NCI-H1417 (cell line): ENCODE data around the gene ACOT4.
"Not testable (repeated sequence)": the region's sequence is repeated elsewhere in the genome, so short reads cannot be mapped to it uniquely, and the experiment has no call there.

ENCODE experiments used
- DNase-seq, 3 experiments: peaks; one replicate each; lab custom pipeline; 2025; lab: John Stamatoyannopoulos, UW

The ACOT4 gene

DNA sequence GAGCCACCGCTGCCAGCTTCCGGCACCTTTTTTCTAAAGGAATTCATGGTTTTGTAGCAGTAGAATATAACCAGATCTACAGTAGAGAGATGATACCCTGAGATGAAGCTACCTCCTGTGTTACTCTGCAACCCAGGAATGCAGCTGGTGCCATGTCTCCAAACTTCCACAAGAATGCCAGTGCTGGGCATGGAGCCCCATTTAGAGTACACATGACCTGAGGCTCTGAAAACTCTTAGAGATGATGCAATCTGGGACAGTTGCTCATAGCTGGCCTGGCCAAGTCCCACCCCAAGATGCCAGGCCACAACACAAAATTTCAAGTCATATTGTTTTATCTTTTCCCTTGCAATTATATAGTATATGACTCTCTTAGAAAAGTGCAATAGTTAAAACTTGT, 14.5 kb upstream of the ACOT4 start:
- DNase-seq = not testable (repeated sequence)

- not testable (repeated sequence) for DNase-seq
These were observed 9.3 kb upstream of the ACOT4 start for GRCh38 chr14:73582102-73582979.

DNA sequence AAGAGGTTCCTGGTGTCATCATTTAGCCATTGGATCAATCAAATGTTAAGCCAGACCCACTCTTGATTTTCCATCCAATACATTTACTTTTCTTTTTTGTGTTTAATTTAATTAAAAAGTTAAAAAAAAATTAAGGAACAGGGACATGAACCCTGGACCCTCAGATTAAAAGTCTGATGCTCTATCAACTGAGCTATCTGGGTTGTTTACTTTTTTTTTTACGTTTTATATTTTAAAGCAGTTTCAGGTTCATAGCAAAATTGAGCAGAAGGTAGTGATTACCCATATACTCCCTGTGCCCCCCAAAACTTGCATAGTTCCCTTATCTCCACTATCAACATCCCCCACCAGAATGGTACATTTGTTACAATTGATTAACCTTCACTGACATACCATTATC, 3.0 kb upstream of the ACOT4 start:
- DNase-seq = no peak

- no peak for DNase-seq
These were observed 2.6 kb upstream of the ACOT4 start for GRCh38 chr14:73589116-73589515.

DNA sequence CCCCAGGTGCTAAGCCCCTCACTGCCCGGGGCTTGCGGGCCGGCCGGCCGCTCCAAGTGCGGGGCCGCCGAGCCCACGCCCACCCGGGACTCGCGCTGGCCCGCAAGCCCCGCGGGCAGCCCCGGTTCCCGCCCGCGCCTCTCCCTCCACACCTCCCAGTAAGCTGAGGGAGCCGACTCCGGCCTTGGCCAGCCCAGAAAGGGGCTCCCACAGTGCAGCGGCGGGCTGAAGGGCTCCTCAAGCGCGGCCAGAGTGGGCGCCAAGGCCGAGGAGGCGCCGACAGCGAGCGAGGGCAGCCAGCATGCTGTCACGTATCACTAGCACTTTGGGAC, 1.0 kb upstream of the ACOT4 start:
- not testable (repeated sequence) for DNase-seq

DNA sequence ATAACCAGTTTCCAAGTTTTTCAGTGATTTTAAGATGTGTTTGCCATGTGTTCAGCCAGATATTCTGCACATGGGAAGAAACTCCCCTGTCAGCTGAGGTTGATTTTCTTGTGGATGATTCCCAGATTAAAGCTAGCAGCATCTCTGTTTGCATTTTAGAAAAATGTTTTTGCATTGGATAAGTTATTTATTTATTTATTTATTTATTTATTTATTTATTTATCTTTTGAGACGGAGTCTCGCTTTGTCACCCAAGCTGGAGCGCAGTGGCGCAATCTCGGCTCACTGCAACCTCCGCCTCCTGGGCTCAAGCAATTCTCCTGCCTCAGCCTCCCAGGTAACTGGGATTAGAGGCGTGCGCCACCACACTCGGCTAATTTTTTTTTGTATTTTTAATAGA, 2.8 kb downstream of the ACOT4 start:
- no peak for DNase-seq

DNA sequence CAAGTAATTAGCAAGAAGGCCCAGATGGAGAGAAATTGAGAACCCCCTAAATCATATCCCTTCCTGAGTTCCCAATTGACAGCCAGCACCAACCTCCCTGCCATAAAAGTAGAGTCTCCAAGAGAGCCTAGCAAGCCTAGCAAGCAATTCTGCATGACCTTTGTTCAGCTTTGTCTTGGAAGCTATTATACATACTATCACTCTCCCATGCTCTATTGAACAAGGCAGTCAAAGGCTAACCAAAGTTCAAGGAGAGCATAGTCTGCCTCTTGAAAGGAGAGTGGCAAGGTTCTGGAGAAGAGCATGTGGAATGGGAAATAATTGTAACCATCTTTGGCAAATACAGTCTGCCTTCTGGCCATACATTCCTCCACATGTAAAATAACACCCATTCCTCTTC, 7.8 kb downstream of the ACOT4 start:
- DNase-seq = no peak

DNA sequence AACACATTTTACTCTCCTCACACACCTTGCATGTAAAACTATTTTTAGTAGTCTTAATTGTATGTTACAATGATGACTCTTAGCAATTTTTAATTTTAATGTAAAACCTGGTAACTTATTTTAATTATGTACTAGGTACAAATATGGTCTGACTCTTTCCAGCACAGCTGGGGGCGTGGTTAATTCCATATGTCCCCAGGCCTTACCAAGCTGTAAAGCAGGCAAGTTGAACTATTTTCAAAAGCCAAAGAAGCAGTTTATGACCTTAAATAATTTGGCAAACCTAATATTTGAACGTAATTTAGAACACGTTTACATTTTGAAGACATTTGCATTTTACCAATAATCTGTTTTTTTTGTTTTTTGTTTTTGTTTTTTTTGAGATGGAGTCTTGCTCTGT, 11.3 kb downstream of the ACOT4 start:
- no peak for DNase-seq

- no peak for DNase-seq
These were observed 14.6 kb downstream of the ACOT4 start for GRCh38 chr14:73606271-73606670.

GRCh38 chr14:73607241-73607640, 15.6 kb downstream of the ACOT4 start:
- no peak for DNase-seq

- no peak for DNase-seq
These were observed 19.0 kb downstream of the ACOT4 start for GRCh38 chr14:73610687-73611086.

DNA sequence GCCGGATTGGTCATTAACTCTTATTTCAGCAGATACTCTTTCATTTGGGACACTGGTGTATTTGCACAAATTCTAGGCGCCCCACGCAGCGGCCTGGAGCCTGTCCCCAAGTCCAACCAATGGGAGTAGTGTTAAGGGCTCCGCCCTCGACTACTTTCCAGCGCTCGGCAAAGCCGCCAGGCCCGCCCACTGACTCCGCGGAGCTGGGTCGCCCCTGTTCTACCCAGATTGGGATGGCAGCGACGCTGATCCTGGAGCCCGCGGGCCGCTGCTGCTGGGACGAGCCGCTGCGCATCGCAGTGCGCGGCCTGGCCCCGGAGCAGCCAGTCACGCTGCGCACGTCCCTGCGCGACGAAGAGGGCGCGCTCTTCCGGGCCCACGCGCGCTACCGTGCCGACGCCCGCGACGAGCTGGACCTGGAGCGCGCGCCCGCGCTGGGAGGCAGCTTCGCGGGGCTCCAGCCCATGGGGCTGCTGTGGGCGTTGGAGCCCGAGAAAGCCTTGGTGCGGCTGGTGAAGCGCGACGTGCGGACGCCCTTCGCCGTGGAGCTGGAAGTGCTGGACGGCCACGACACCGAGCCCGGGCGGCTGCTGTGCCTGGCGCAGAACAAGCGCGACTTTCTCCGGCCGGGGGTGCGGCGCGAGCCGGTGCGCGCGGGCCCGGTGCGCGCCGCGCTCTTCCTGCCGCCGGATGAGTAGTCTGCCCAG, 20.8 kb downstream of the ACOT4 start, which contains the start of gene ACOT6:
ACOT6 (plus strand) TSS at position 179 of the 707 bp plus-strand sequence; CDS start at position 234, 55 bp downstream.
- peak in 2 of 3 experiments; percentile 73 to 81 for DNase-seq

DNA sequence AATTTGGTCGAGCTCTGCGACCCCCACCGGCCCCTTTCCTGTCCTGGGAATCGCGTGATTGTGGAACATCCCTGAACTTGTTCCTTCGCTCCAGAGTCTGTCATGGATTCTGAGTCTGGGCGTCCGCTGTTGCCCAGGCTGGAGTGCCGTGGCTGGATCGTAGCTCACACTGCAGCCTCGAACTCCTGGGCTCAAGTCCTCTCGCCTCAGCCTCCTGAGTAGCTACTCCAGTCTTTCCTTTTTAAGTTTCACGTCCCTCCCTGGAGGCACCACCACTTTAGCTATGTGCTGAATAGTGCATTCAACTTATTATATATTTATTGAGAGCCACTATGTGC, 21.3 kb downstream of the ACOT4 start:
- peak in 1 of 3 experiments; percentile 67 for DNase-seq

DNA sequence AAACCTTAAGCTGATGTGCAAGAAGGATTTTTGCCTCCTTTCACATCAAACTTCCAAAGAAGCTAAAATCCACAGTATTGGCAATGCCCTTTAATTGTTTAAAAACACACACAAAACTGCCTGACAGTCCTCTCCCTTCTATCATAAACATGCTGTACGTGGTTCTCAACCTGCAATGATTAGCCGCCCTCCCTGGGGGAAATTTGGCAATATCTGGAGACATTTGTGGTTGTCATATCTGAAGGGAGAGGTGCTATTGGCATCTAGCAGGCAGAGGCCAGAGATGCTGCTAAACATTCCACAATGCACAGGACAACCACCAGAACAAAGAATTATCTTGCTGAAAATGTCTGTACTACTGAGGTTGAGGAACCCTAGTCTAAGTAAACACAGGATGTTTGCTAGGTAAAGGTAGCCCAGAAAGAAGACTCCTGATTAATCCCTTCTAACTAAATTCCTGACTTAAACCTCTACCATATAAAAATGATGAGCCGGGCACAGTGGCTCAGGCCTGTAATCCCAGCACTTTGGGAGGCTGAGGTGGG, 21.8 kb downstream of the ACOT4 start:
- no peak for DNase-seq

GRCh38 chr14:73616831-73617230, 25.2 kb downstream of the ACOT4 start:
- DNase-seq = no peak

DNA sequence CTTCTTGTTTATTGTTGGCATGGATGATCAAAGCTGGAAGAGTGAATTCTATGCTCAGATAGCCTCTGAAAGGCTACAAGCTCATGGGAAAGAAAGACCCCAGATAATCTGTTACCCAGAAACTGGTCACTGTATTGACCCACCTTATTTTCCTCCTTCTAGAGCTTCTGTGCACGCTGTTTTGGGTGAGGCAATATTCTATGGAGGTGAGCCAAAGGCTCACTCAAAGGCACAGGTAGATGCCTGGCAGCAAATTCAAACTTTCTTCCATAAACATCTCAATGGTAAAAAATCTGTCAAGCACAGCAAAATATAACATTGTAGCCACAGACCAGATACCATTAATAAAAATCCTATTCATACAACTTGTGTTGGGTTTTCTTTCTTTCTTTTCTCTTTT, 27.9 kb downstream of the ACOT4 start:
- DNase-seq = no peak

GRCh38 chr14:73620268-73620667, 28.6 kb downstream of the ACOT4 start:
- no peak for DNase-seq

DNA sequence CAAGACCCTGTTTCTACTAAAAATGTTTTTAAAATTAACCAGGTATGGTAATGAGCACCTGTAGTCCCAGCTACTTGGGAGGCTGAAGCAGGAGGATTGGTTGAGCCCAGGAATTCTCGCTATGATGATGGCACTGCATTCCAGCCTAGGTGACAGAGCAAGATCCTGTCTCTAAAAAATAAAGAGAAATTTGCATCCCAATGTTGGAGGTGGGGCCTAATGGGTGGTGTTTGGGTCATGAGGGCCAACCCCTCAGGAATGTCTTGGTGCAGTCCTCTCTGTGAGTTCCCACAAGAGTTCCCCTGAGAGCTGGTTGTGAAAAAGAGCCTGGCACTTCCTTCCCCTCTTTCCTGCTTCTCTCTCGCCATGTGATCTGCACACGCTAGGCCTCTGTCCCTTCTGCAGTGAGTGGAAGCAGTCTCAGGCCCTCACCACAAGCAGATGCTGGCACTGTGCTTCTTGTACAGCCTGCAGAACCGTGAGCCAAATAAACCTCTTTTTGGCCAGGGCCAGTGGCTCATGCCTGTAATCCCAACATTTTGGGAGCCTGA, 31.9 kb downstream of the ACOT4 start:
- DNase-seq = no peak

GRCh38 chr14:73625706-73626105, 34.0 kb downstream of the ACOT4 start:
- DNase-seq = no peak

GRCh38 chr14:73627151-73627558, 35.5 kb downstream of the ACOT4 start:
- no peak for DNase-seq

DNA sequence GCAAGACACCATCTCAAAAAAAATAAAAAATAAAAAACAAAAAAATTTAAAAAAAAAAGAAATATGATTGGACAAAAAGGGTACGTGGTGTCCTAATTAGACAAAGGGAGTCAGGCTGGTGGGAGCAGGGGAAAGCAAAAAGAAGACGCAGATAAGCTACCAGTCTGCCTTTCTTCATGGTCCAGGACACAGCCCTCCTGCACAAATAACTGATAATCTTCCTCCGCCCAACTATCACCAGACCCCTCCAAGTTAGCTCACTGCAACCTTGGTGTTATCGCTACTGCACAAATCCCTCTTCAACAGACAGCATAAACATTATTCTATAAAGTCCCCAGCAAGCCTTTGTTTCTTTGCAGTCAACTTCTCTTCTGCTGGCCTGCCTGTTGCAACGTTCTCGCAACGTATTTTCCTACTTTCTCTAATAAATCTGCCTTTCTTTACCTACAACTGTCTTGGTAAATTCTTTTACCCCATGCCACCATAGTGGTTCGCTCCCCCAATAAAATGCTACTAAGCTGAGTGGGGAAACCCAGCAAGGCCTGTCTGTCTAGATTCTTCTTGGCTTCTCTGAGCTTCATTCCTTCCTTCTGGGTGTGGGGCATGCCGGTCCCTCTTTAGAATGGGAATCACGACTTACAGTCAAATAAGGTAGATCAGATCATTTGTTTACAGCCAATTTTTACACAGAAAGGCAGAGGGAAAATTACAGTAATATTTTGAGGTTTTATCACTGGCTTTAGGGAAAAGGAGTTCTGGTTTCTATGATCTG, 38.5 kb downstream of the ACOT4 start:
- no peak for DNase-seq
